NCI-H1048 (cell line): ENCODE data around the gene NKAIN2.

Experiments
- DNase-seq: peaks from one replicate; lab custom pipeline; 2025; lab: John Stamatoyannopoulos, UW

NKAIN2 gene

GRCh38 chr6:124029567-124029966, 225.9 kb downstream of the NKAIN2 start:
- DNase-seq = no peak

- DNase-seq = no peak
Observed at GRCh38 chr6:124033501-124033900, 229.8 kb downstream of the NKAIN2 start.

GRCh38 chr6:124036384-124036783, 232.7 kb downstream of the NKAIN2 start:
- no peak for DNase-seq

- no peak for DNase-seq
Observed at GRCh38 chr6:124040655-124041054, 237.0 kb downstream of the NKAIN2 start.

GRCh38 chr6:124052120-124052519, 248.5 kb downstream of the NKAIN2 start:
- DNase-seq = no peak

- DNase-seq = no peak
Observed at GRCh38 chr6:124053315-124053714, 249.7 kb downstream of the NKAIN2 start.

- DNase-seq = no peak
Observed at GRCh38 chr6:124054034-124054433, 250.4 kb downstream of the NKAIN2 start.

- no peak for DNase-seq
Observed at GRCh38 chr6:124055395-124055794, 251.7 kb downstream of the NKAIN2 start.

- DNase-seq = no peak
Observed at GRCh38 chr6:124055963-124056362, 252.3 kb downstream of the NKAIN2 start.

GRCh38 chr6:124056407-124057334, 253.0 kb downstream of the NKAIN2 start:
- no peak for DNase-seq

GRCh38 chr6:124057461-124057860, 253.8 kb downstream of the NKAIN2 start:
- DNase-seq = no peak

- no peak for DNase-seq
Observed at GRCh38 chr6:124064317-124065113, 260.9 kb downstream of the NKAIN2 start.

GRCh38 chr6:124066269-124066668, 262.6 kb downstream of the NKAIN2 start:
- DNase-seq = no peak

GRCh38 chr6:124066946-124067552, 263.4 kb downstream of the NKAIN2 start:
- no peak for DNase-seq

- DNase-seq = no peak
Observed at GRCh38 chr6:124069230-124069950, 265.7 kb downstream of the NKAIN2 start.

GRCh38 chr6:124073021-124073420, 269.4 kb downstream of the NKAIN2 start:
- no peak for DNase-seq

- no peak for DNase-seq
Observed at GRCh38 chr6:124073820-124074587, 270.3 kb downstream of the NKAIN2 start.

GRCh38 chr6:124074606-124075005, 270.9 kb downstream of the NKAIN2 start:
- DNase-seq = no peak

GRCh38 chr6:124076336-124077048, 272.8 kb downstream of the NKAIN2 start:
- no peak for DNase-seq

GRCh38 chr6:124078169-124078568, 274.5 kb downstream of the NKAIN2 start:
- no peak for DNase-seq
